Gastroesophageal sphincter (tissue), 4 donors: ENCODE results near the gene NLGN1. TPM values are rescaled to one million over a fixed set of nuclear protein-coding genes. Genes with fewer than 3 reads are reported as not detected.

Experiments
- ATAC-seq: fragments of 150-250 bp; one replicate; pipeline ENCODE4 v1.9.1; 2016; ENCODE audit warnings: mild to moderate bottlenecking, moderate library complexity
- H3K27ac ChIP-seq, 4 donors: fragments of 200-600 bp; sonication (generic) in 3 of 4; 1 replicate in 3 of 4; 2 replicates in 1 of 4; pipeline ENCODE4 v1.5.1; 2016 to 2019
- H3K27me3 ChIP-seq: fragments of 200-600 bp; sonication (generic); one replicate; pipeline ENCODE4 v1.5.1; 2019
- H3K36me3 ChIP-seq, 2 donors: fragments of 200-600 bp; sonication (generic); one replicate each; pipeline ENCODE4 v1.5.1; 2019; ENCODE audit warnings: control low read depth in 1 of 2
- H3K4me1 ChIP-seq, 3 donors: fragments of 200-600 bp; sonication (generic); 1 replicate in 2 of 3; 2 replicates in 1 of 3; pipeline ENCODE4 v1.5.1; 2016 to 2019; ENCODE audit warnings: control low read depth in 2 of 3
- H3K4me3 ChIP-seq, 2 donors: fragments of 200-600 bp; sonication (generic); one replicate each; pipeline ENCODE4 v1.5.1; 2019; ENCODE audit warnings: mild to moderate bottlenecking in 1 of 2, moderate library complexity in 1 of 2
- H3K9me3 ChIP-seq, 3 donors: fragments of 200-600 bp; sonication (generic); one replicate each; pipeline ENCODE4 v1.5.1; 2017 to 2019; ENCODE audit warnings: control low read depth in 2 of 3
- EP300 ChIP-seq: sonication (generic); formaldehyde crosslinking; IDR thresholded peaks from one replicate; pipeline ENCODE4 v1.6.1; 2017; ENCODE audit warnings: antibody characterized with exemption, mild to moderate bottlenecking
- POLR2A ChIP-seq, 2 donors: fragments of 450-650 bp; IDR thresholded peaks; one replicate each; pipeline ENCODE4 v1.6.1; 2017; ENCODE audit warnings: antibody characterized with exemption in 2 of 2, mild to moderate bottlenecking in 2 of 2, moderate library complexity in 1 of 2
- POLR2AphosphoS5 ChIP-seq: sonication (generic); formaldehyde crosslinking; IDR thresholded peaks from one replicate; pipeline ENCODE4 v1.6.1; 2017; ENCODE audit warnings: antibody characterized with exemption
- WGBS, 2 donors: methylation state at CpG; one replicate each; pipeline ENCODE4 v1.1.5; 2018; ENCODE audit warnings: low coverage in 1 of 2; 5-methylcytosine and 5-hydroxymethylcytosine counted together
- total RNA-seq, 4 donors: library from RNA; depleted of rRNA; stranded (reverse); fragments of >200 nt; gene quantifications; one replicate each; pipeline ENCODE4 v1.1.0, GENCODE V29; 2016
- TF ChIP-seq, protein P1 (sequence below), 4 experiments: fragments of 200-600 bp in 2 of 4; fragments of 450-650 bp in 2 of 4; sonication (generic) in 1 of 4; IDR thresholded peaks; one replicate each; pipeline ENCODE4 v1.5.1; 2017 to 2019; ENCODE audit warnings: antibody characterized with exemption in 4 of 4, mild to moderate bottlenecking in 2 of 4, moderate library complexity in 2 of 4

The NLGN1 gene
- total RNA-seq, 4 donors from 2014 or later = 13.4 to 26.4 (median 24.0) TPM

- 43 to 57% methylated on average over 1 to 2 of the region's 2 CpGs for WGBS, 2 donors
- Histone ChIP-seq H3K4me1 (peaks cover 0 to 6% (median 0%) of the 10 kb centered on the region in 3 donors), H3K4me3 (no peak overlapping the region), H3K27ac (no peak overlapping the region), H3K36me3 (no peaks in the 10 kb centered on the region), H3K27me3 (no peaks in the 10 kb centered on the region), H3K9me3 (no peaks in the 10 kb centered on the region)
- ATAC-seq = no peak
- TF ChIP-seq, protein P1, sequence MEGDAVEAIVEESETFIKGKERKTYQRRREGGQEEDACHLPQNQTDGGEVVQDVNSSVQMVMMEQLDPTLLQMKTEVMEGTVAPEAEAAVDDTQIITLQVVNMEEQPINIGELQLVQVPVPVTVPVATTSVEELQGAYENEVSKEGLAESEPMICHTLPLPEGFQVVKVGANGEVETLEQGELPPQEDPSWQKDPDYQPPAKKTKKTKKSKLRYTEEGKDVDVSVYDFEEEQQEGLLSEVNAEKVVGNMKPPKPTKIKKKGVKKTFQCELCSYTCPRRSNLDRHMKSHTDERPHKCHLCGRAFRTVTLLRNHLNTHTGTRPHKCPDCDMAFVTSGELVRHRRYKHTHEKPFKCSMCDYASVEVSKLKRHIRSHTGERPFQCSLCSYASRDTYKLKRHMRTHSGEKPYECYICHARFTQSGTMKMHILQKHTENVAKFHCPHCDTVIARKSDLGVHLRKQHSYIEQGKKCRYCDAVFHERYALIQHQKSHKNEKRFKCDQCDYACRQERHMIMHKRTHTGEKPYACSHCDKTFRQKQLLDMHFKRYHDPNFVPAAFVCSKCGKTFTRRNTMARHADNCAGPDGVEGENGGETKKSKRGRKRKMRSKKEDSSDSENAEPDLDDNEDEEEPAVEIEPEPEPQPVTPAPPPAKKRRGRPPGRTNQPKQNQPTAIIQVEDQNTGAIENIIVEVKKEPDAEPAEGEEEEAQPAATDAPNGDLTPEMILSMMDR (IDR thresholded peaks at IDR 0.05) = no peak
- TF ChIP-seq POLR2A (IDR thresholded peaks at IDR 0.05) (no peak), EP300 (no peak), POLR2AphosphoS5 (no peak)
Observed at GRCh38 chr3:173548261-173548660, 150.7 kb downstream of the NLGN1 start.

GRCh38 chr3:173552526-173552925 is 155.0 kb downstream of the NLGN1 start:
- H3K27ac ChIP-seq = no peak overlapping the region
- no peaks in the 10 kb centered on the region for H3K9me3 ChIP-seq
- WGBS, 2 donors = 27 to 33% methylated on average over 3 to 4 of the region's 4 CpGs
- H3K4me3 ChIP-seq = no peak overlapping the region
- H3K4me1 ChIP-seq = peaks cover 0 to 6% (median 0%) of the 10 kb centered on the region in 3 donors
- no peak for ATAC-seq
- H3K27me3 ChIP-seq = no peaks in the 10 kb centered on the region
- TF ChIP-seq POLR2A (IDR thresholded peaks at IDR 0.05) (no peak), POLR2AphosphoS5 (no peak)
- H3K36me3 ChIP-seq = no peaks in the 10 kb centered on the region

DNA sequence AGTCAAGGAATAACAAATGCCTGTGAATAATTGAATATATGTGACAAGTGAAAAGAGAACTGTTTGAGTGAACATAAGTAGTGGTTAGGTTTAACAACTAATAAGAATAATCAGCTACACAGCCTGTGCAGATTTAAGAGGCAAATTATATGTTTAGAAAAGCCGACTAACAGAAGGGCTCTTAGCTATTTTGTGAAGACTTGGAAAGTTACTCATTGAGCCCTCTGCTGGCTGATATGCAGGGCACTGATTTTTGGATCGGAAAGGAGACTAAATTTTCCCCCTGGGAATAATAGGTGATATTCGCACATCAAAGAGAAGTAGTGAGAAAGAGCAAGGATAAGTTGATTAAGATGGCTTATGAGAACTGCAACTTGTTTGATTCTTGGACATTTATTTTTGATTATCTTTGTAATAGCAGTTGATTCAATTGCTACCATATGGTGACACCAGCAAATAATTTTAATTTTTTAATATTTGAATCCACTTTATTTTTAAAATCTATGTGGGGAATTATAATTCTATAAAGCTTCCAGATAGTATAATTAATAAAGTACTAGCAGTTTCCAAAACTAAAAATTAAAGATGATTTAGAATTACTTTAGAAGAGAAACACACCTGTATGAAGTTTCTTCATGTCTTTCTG is 156.2 kb downstream of the NLGN1 start:
- peak; percentile 50 for ATAC-seq
- Histone ChIP-seq H3K36me3 (no peaks in the 10 kb centered on the region), H3K4me1 (peaks cover 0 to 6% (median 0%) of the 10 kb centered on the region in 3 donors), H3K27me3 (no peaks in the 10 kb centered on the region), H3K9me3 (no peaks in the 10 kb centered on the region), H3K4me3 (no peak overlapping the region), H3K27ac (no peak overlapping the region)
- TF ChIP-seq EP300 = no peak
- TF ChIP-seq, protein P1 (IDR thresholded peaks at IDR 0.05) = peak; percentile 63 to 76 (median 66)
- no peak for TF ChIP-seq POLR2A (IDR thresholded peaks at IDR 0.05)
- no peak for TF ChIP-seq POLR2AphosphoS5
- 0 to 9% methylated on average over 3 of the region's 3 CpGs for WGBS, 2 donors

GRCh38 chr3:173556546-173556945 is 159.0 kb downstream of the NLGN1 start:
- Histone ChIP-seq H3K27ac (no peak overlapping the region), H3K9me3 (no peaks in the 10 kb centered on the region), H3K36me3 (no peaks in the 10 kb centered on the region), H3K4me1 (peaks cover 0 to 6% (median 0%) of the 10 kb centered on the region in 3 donors), H3K4me3 (no peak overlapping the region), H3K27me3 (no peaks in the 10 kb centered on the region)
- no peak for ATAC-seq
- WGBS, 2 donors = 85 to 100% methylated on average over 1 to 2 of the region's 2 CpGs
- TF ChIP-seq POLR2A (IDR thresholded peaks at IDR 0.05) = no peak
- TF ChIP-seq, protein P1 (IDR thresholded peaks at IDR 0.05) = no peak
- no peak for TF ChIP-seq EP300
- TF ChIP-seq POLR2AphosphoS5 = no peak

DNA sequence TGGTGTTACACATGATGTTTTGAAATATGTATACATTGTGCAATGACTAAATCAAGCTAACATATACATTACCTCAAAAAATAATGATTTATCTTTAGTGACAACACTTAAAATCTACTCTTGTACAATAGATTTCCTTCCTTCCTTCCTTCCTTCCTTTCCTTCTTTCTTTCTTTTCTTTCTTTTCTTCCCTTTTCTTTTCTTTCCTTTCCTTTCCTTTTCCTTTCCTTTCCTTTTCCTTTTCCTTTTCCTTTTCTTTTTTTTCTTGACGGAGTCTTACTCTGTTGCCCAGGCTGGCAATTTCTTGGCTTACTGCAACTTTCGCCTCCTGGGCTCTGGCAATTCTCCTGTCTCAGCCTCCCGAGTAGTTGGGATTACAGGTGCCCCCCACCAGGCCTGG is 170.5 kb downstream of the NLGN1 start:
- WGBS, 2 donors = 100% methylated on average over 2 of the region's 3 CpGs; no CpG with 5 or more reads in 1 of the 2 donors
- H3K27ac ChIP-seq = no peak overlapping the region

More for the DNA sequence above, 170.5 kb downstream of the NLGN1 start:
- no peak for ATAC-seq
- no peaks in the 10 kb centered on the region for H3K36me3 ChIP-seq
- H3K9me3 ChIP-seq = no peaks in the 10 kb centered on the region
- no peaks in the 10 kb centered on the region for H3K4me1 ChIP-seq
- no peak for TF ChIP-seq POLR2A (IDR thresholded peaks at IDR 0.05)
- TF ChIP-seq POLR2AphosphoS5 = no peak
- TF ChIP-seq, protein P1 (IDR thresholded peaks at IDR 0.05) = no peak
- TF ChIP-seq EP300 = no peak
- H3K4me3 ChIP-seq = no peak overlapping the region
- no peaks in the 10 kb centered on the region for H3K27me3 ChIP-seq
